COLO668 (cell line): ENCODE results near the gene DYNC1I1.

ENCODE experiments used
- DNase-seq: peaks from one replicate; lab custom pipeline; 2025; ENCODE audit not compliant: unreplicated experiment; lab: John Stamatoyannopoulos, UW

The DYNC1I1 gene

GRCh38 chr7:96126382-96126781, 354.0 kb downstream of the DYNC1I1 start:
- no peak for DNase-seq

GRCh38 chr7:96127746-96128145, 355.4 kb downstream of the DYNC1I1 start:
- DNase-seq = no peak

- DNase-seq = no peak
Observed at GRCh38 chr7:96131525-96131924, 359.2 kb downstream of the DYNC1I1 start.

GRCh38 chr7:96135241-96135640, 362.9 kb downstream of the DYNC1I1 start:
- DNase-seq = no peak

GRCh38 chr7:96136600-96137239, 364.4 kb downstream of the DYNC1I1 start:
- DNase-seq = no peak

- DNase-seq = no peak
Observed at GRCh38 chr7:96143495-96144259, 371.3 kb downstream of the DYNC1I1 start.

- DNase-seq = no peak
Observed at GRCh38 chr7:96144260-96144526, 371.8 kb downstream of the DYNC1I1 start.
